Lower lobe of right lung (tissue), 2 donors: ENCODE measurements around the gene CDH2. TPM values are rescaled to one million over a fixed set of nuclear protein-coding genes. Genes with fewer than 3 reads are reported as not detected.
A peak's percentile ranks its signal among the peaks of the same experiment; 100 is the strongest.
"Not testable (repeated sequence)": the region's sequence is repeated elsewhere in the genome, so short reads cannot be mapped to it uniquely, and the experiment has no call there.

Experiments used
- ATAC-seq, 2 donors: fragments of 200-7000 bp; cut with Tn5 transposase; one replicate each; pipeline ENCODE4 v1.9.1; 2020 to 2022; ENCODE audit warnings: mild to moderate bottlenecking in 2 of 2, moderate library complexity in 2 of 2
- DNase-seq: peaks from one replicate; pipeline ENCODE4 v3.0.0-alpha.2; 2020
- H3K27ac ChIP-seq: fragments of 200-600 bp; one replicate; pipeline ENCODE4 v1.8.0; 2022
- H3K27me3 ChIP-seq: fragments of 200-600 bp; one replicate; pipeline ENCODE4 v1.8.0; 2022; ENCODE audit warnings: low read depth
- H3K36me3 ChIP-seq: fragments of 200-600 bp; one replicate; pipeline ENCODE4 v1.8.0; 2022; ENCODE audit warnings: mild to moderate bottlenecking
- H3K4me1 ChIP-seq: fragments of 200-600 bp; one replicate; pipeline ENCODE4 v1.8.0; 2022
- H3K4me3 ChIP-seq: fragments of 200-600 bp; one replicate; pipeline ENCODE4 v1.8.0; 2022; ENCODE audit warnings: mild to moderate bottlenecking
- H3K9me3 ChIP-seq: fragments of 200-600 bp; one replicate; pipeline ENCODE4 v1.8.0; 2022
- intact Hi-C: fragments of 100-400 bp; cut with DNase I; formaldehyde crosslinking; loops from one replicate; pipeline ENCODE4 v1.11.0; 2022
- total RNA-seq: library from RNA; stranded (reverse); fragmentation: NEBNext Ultra II Directional; extraction: Animal tissue kit (Norgen Biotek cat#: 25700); gene quantifications from one replicate; pipeline ENCODE4 v1.2.1, GENCODE V29; 2021
- TF ChIP-seq, protein P1 (sequence below): fragments of 200-600 bp; IDR thresholded peaks from one replicate; pipeline ENCODE4 v1.8.0; 2022; ENCODE audit warnings: antibody characterized with exemption, mild to moderate bottlenecking
- donor health status: DM: no; HTN: yes; CAD: no; lungs with severe emphysema.

The CDH2 gene
- total RNA-seq, 1 donor from 2014 or later, result 0.68 TPM

DNA sequence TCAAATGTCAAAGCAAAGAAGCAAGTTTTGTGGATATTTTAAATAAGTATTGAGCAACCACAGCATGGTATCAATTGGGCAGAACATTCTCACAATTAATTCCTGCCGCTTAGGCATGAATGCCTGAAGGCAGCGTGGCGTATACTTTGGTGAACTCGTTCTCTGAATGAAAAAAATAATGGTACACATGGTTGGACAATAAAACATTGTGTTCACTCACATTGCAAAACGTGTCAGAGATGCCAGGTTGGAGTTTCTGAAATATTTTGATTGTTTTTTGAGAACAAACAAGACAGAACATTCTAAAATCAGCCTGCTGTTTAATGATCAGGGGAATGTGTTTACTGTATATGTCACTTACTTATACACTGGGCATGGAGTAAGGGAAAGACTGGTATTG lies 254.2 kb downstream of the CDH2 start:
- no peaks in the 10 kb centered on the region for H3K4me1 ChIP-seq
- H3K9me3 ChIP-seq, result no peaks in the 10 kb centered on the region
- no peak for ATAC-seq
- TF ChIP-seq, protein P1, sequence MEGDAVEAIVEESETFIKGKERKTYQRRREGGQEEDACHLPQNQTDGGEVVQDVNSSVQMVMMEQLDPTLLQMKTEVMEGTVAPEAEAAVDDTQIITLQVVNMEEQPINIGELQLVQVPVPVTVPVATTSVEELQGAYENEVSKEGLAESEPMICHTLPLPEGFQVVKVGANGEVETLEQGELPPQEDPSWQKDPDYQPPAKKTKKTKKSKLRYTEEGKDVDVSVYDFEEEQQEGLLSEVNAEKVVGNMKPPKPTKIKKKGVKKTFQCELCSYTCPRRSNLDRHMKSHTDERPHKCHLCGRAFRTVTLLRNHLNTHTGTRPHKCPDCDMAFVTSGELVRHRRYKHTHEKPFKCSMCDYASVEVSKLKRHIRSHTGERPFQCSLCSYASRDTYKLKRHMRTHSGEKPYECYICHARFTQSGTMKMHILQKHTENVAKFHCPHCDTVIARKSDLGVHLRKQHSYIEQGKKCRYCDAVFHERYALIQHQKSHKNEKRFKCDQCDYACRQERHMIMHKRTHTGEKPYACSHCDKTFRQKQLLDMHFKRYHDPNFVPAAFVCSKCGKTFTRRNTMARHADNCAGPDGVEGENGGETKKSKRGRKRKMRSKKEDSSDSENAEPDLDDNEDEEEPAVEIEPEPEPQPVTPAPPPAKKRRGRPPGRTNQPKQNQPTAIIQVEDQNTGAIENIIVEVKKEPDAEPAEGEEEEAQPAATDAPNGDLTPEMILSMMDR, result no peak
- intact Hi-C loops, result no loop called here
- DNase-seq, result no peak
- no peaks in the 10 kb centered on the region for H3K36me3 ChIP-seq
- H3K27ac ChIP-seq, result no peak overlapping the region
- no peak overlapping the region for H3K4me3 ChIP-seq
- H3K27me3 ChIP-seq, result no peaks in the 10 kb centered on the region

- DNase-seq (no peak), ATAC-seq (peak; percentile 36 to 43)
- Histone ChIP-seq H3K4me1 (no peaks in the 10 kb centered on the region), H3K27me3 (no peaks in the 10 kb centered on the region), H3K9me3 (no peaks in the 10 kb centered on the region), H3K4me3 (no peak overlapping the region), H3K27ac (no peak overlapping the region), H3K36me3 (no peaks in the 10 kb centered on the region)
- TF ChIP-seq, protein P1, result no peak
- intact Hi-C loops, result no loop called here
Measured at GRCh38 chr18:27921904-27922751, 254.8 kb downstream of the CDH2 start.

DNA sequence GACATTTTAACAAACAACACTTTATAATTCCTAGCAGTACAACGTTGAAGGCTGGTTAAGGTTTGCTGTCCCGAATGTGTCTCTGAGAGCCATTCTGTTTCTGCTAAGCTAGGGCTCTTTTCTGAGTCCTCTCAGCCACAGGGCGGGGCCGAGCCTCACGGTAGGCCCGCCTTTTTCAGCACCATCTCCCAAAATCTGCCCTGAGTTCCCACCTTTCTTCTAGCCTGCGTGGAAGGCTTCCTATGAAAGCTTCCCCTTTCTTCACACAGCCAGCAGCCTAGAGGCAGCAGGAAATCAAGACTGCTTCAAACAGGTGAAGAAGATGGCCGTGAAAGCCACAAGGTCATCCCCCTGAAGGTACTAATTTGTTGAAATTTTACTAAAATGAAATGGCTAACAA lies 255.5 kb downstream of the CDH2 start:
- Histone ChIP-seq H3K4me3 (no peak overlapping the region), H3K27ac (no peak overlapping the region), H3K27me3 (no peaks in the 10 kb centered on the region), H3K4me1 (no peaks in the 10 kb centered on the region), H3K9me3 (no peaks in the 10 kb centered on the region), H3K36me3 (no peaks in the 10 kb centered on the region)
- DNase-seq (no peak), ATAC-seq (no peak)
- TF ChIP-seq, protein P1, result no peak
- intact Hi-C loops, result no loop called here

GRCh38 chr18:27920836-27921235 lies 256.1 kb downstream of the CDH2 start:
- Histone ChIP-seq H3K27ac (no peak overlapping the region), H3K4me3 (no peak overlapping the region), H3K4me1 (no peaks in the 10 kb centered on the region), H3K9me3 (no peaks in the 10 kb centered on the region), H3K27me3 (no peaks in the 10 kb centered on the region), H3K36me3 (no peaks in the 10 kb centered on the region)
- no peak for DNase-seq
- no peak for ATAC-seq
- intact Hi-C loops, result no loop called here
- TF ChIP-seq, protein P1, result no peak

- H3K4me1 ChIP-seq, H3K27me3 ChIP-seq, intact Hi-C loops, H3K36me3 ChIP-seq, H3K9me3 ChIP-seq, DNase-seq, H3K4me3 ChIP-seq, H3K27ac ChIP-seq, ATAC-seq: not testable (repeated sequence)
Measured at GRCh38 chr18:27906189-27906588, 270.7 kb downstream of the CDH2 start.

- no peak overlapping the region for H3K27ac ChIP-seq
- H3K27me3 ChIP-seq, result no peaks in the 10 kb centered on the region
- no peak overlapping the region for H3K4me3 ChIP-seq
- H3K9me3 ChIP-seq, result no peaks in the 10 kb centered on the region
- TF ChIP-seq, protein P1, result no peak
- H3K4me1 ChIP-seq, result no peaks in the 10 kb centered on the region
- DNase-seq (no peak), ATAC-seq (no peak)
- H3K36me3 ChIP-seq, result no peaks in the 10 kb centered on the region
- intact Hi-C loops, result no loop called here
Measured at GRCh38 chr18:27903906-27904305, 273.0 kb downstream of the CDH2 start.
